ENCODE data around the gene GAPDHS. TPM values are rescaled to one million over a fixed set of nuclear protein-coding genes. Genes with fewer than 3 reads are reported as not detected.

GAPDHS gene
- total RNA-seq, 1 experiment from 2014 or later: not detected

DNA sequence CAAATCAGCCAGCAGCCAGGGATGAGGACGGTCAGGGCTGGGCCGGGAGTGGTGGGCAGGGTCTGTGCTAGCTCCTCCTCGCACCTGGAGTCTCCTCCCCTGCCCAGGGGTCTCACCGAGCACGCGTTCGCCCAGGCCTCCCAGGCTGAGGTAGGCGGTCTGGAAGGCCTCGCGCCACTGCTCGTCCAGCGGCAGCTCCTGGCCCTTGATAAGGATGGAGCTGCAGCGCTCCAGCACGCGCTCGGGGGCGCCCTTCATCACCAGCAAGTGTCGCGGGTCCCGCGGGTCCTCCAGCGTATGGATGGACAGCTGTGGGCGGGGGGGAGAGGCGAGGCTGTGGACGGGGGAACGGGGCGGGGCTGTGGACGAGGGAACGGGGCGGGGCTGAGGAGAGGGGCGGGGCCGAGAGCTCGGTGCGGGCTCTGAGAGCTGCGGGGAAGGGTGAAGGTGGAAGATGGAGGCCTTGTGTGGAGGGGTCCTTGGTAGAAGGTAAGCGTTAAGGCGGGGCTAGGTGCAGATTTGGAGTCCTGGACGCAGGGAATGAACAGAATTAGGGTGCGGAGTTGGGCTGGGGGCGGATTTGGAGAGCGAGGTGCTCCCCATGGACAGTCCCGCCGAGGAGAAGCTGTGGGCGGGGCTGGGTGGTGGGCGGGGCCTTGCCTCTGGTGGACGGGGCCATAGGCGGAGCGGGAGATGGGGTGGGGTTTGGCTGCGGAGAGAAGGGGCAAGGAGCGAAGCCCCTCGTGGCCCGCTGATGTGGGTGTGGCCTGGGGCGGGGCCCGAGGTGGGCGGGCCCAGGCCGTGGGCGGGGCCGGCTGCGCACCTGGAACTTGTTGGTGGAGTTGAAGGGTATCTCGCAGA is 24.5 kb downstream of the GAPDHS start:
- ChIA-PET CTCF (interaction anchor here (1.0 to 1.7 kb wide), 2 partner anchors 9 to 35 kb away, joined by 3 to 8 read pairs; no protein-coding TSS in a partner anchor), POLR2A (no interaction called here), RAD21 (ENCODE audit: low non-redundant PET in 1 of 2, low total read pairs in 2 of 2, uncharacterized antibody in 2 of 2, unreplicated experiment in 2 of 2) (interaction anchor here in 1 of 2 experiments (0.5 to 0.8 kb wide), 3 partner anchors 23 to 188 kb away, joined by 3 to 4 read pairs (median 3); partner anchors contain the start of genes COX6B1, PSENEN and U2AF1L4)
- ATAC-seq: peak; percentile 86
- Histone ChIP-seq H3K27me3 (ENCODE audit: insufficient read depth, low read length) (no peaks in the 10 kb centered on the region), H3K4me2 (ENCODE audit: low read length) (peak overlapping the region; percentile 84), H3K9me3 (ENCODE audit: control insufficient read depth in 1 of 2, insufficient read depth in 1 of 2, low read depth in 1 of 2, low read length in 2 of 2) (no peaks in the 10 kb centered on the region), H3K4me1 (ENCODE audit: control insufficient read depth in 1 of 2, insufficient read depth in 2 of 2, low read length in 2 of 2) (peaks cover 0 to 12% of the 10 kb centered on the region in 2 experiments; a peak in 2 of 4 replicates), H3K36me3 (ENCODE audit: control insufficient read depth in 1 of 2, insufficient read depth in 2 of 2, low read length in 2 of 2) (no peaks in the 10 kb centered on the region), H3K4me3 (replicated peaks in 1 of 2; ENCODE audit: low read depth in 1 of 2, low read length in 2 of 2) (peak overlapping the region; percentile 40 to 53), H3K9ac (ENCODE audit: low read length) (0 out of 2 replicates have a peak overlapping the region, but pooled peaks have one; percentile 14), H3K79me2 (ENCODE audit: insufficient read depth, low read length) (no peaks in the 10 kb centered on the region), H2AFZ (ENCODE audit: low read depth, low read length, poor library complexity, severe bottlenecking) (peak overlapping the region; percentile 45), H3K9me2 (ENCODE audit: insufficient read depth) (no peaks in the 10 kb centered on the region), H3K27ac (ENCODE audit: low read depth, low read length) (no peak overlapping the region), H4K20me1 (ENCODE audit: insufficient read depth) (no peaks in the 10 kb centered on the region)
- peak; percentile 51 for DNase-seq (ENCODE audit: low read depth, low spot score)
- intact Hi-C loops (cut with micrococcal nuclease): no loop called here
- no peak for TF ChIP-seq POLR2AphosphoS5 (IDR thresholded peaks at IDR 0.05; ENCODE audit: low read depth, low read length)
- TF ChIP-seq, protein P1, sequence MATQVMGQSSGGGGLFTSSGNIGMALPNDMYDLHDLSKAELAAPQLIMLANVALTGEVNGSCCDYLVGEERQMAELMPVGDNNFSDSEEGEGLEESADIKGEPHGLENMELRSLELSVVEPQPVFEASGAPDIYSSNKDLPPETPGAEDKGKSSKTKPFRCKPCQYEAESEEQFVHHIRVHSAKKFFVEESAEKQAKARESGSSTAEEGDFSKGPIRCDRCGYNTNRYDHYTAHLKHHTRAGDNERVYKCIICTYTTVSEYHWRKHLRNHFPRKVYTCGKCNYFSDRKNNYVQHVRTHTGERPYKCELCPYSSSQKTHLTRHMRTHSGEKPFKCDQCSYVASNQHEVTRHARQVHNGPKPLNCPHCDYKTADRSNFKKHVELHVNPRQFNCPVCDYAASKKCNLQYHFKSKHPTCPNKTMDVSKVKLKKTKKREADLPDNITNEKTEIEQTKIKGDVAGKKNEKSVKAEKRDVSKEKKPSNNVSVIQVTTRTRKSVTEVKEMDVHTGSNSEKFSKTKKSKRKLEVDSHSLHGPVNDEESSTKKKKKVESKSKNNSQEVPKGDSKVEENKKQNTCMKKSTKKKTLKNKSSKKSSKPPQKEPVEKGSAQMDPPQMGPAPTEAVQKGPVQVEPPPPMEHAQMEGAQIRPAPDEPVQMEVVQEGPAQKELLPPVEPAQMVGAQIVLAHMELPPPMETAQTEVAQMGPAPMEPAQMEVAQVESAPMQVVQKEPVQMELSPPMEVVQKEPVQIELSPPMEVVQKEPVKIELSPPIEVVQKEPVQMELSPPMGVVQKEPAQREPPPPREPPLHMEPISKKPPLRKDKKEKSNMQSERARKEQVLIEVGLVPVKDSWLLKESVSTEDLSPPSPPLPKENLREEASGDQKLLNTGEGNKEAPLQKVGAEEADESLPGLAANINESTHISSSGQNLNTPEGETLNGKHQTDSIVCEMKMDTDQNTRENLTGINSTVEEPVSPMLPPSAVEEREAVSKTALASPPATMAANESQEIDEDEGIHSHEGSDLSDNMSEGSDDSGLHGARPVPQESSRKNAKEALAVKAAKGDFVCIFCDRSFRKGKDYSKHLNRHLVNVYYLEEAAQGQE (IDR thresholded peaks at IDR 0.05; ENCODE audit: low read depth): no peak
- no peak for TF ChIP-seq ELF1 (IDR thresholded peaks at IDR 0.05; ENCODE audit: borderline replicate concordance, low read depth)
- no peak for TF ChIP-seq ATF3 (IDR thresholded peaks at IDR 0.05)
- TF ChIP-seq ZFX (IDR thresholded peaks at IDR 0.05): no peak
- no peak for TF ChIP-seq CBX3 (IDR thresholded peaks at IDR 0.05; ENCODE audit: low read depth)
- TF ChIP-seq, protein P2, sequence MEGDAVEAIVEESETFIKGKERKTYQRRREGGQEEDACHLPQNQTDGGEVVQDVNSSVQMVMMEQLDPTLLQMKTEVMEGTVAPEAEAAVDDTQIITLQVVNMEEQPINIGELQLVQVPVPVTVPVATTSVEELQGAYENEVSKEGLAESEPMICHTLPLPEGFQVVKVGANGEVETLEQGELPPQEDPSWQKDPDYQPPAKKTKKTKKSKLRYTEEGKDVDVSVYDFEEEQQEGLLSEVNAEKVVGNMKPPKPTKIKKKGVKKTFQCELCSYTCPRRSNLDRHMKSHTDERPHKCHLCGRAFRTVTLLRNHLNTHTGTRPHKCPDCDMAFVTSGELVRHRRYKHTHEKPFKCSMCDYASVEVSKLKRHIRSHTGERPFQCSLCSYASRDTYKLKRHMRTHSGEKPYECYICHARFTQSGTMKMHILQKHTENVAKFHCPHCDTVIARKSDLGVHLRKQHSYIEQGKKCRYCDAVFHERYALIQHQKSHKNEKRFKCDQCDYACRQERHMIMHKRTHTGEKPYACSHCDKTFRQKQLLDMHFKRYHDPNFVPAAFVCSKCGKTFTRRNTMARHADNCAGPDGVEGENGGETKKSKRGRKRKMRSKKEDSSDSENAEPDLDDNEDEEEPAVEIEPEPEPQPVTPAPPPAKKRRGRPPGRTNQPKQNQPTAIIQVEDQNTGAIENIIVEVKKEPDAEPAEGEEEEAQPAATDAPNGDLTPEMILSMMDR (IDR thresholded peaks at IDR 0.05 in 2 of 3, conservative IDR thresholded peaks at IDR 0.05 in 1 of 3; ENCODE audit: borderline replicate concordance in 1 of 3, insufficient read depth in 1 of 3, low read depth in 2 of 3, low read length in 2 of 3): no peak
- no peak for TF ChIP-seq RAD21 (IDR thresholded peaks at IDR 0.05; ENCODE audit: low read depth)
- no peak for TF ChIP-seq MAX (IDR thresholded peaks at IDR 0.05)
- no peak for TF ChIP-seq CEBPB (IDR thresholded peaks at IDR 0.05; ENCODE audit: low read depth)
- BruUV-seq (replicated peaks): no TSS peak
